Hypothalamus (tissue), 51 donors: ENCODE results near the gene GGT6.
A peak's percentile ranks its signal among the peaks of the same experiment; 100 is the strongest.

Source experiments
- DNase-seq, 51 donors: peaks; one replicate each; lab custom pipeline; 2025; lab: John Stamatoyannopoulos, UW

The GGT6 gene

DNA sequence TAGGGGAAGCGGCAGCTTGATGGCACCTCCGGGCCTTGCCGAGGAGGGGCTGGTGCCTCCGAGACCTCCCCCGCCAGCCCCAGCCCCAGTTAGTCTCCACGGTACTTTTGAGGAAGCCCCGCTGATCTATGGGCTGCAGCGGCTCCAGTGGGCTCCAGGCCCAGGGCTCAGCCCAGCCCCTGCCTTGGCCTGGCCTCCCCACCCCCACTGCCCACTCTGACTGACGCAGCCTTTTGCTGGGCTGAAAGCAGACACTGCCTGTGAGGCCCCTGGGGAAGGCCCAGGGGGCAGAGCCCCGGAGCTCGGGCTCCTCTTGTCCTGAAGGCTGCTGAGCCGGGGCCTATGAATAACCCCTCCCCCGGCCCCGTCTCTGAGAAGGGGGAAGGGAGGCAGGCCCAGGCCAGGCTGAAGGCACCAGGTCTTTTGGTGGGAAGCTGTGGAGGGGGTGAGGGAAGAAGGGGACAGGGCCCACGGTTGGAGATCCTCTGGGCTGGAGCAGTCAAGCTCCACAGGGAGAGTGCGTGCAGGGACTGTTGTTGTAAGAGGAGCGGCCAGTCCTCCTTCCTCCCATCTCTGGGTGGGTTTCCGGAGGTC is 16.4 kb upstream of the GGT6 start:
- no peak for DNase-seq

DNA sequence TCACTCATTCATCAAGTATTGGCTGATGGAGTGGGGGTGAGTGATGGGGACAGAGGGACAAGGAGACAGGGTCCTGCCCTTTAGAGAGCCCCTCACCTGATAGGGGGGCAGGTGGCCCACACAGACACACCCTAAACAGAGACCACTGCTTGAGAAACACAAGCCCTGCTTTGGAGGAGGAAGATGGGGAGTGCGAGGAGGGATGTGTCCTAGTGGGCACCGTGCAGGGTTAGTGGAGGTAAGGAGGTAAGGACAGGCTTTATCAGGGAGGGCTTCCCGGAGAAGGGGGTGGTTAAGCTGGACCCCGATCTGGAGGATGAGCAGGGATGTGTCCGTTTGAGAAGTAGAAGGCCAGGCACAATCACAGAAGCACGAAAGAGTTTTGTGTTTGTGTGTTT is 15.8 kb upstream of the GGT6 start:
- DNase-seq: no peak

DNA sequence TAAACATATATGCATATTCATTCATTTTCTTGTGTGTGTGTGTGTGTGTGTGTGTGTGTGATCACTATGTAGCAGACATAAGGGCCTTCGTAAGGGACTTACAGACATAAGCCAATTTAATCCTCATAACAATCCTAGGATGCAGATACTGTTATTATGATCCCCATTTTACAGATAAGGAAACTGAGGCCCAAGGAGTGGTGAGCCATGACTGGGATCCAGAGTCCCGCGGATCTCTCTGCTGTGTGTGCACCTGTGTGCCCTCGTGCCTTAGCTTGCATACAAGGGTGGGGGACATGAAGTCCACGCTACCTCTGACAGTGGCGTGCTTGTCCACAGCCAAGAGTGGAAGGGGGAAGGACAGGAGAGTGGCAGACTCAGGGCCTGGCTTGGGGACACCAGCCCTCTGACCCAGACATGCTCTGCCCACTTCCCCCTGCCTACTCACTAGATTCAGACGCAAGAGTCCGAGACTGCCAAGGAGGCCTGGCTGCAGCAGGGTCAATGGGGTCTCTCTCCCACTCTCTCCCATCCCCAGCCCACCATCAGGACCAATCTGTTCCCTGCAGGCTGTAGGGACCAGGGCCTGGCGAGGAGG is 14.2 kb upstream of the GGT6 start:
- DNase-seq: no peak

DNA sequence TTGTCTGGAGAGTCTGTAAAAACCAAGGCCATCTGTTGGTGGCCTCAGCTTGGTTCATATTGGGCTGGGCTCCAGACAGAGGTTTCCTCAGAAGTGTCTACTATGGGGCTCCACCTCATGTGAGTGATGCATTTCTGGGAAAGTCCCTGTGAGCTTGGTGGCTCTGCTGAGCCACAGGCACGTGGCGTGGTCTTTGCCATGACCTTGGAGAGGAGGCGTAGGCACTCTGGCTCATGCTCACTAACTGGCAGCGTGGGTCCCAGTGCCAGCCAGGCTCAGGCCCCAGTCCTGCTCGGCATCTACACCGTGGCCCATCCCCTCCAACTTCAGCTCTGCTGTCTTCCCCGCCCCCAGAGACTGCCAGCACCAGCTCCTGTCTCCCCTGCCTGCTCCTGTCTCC is 13.3 kb upstream of the GGT6 start:
- DNase-seq: no peak

DNA sequence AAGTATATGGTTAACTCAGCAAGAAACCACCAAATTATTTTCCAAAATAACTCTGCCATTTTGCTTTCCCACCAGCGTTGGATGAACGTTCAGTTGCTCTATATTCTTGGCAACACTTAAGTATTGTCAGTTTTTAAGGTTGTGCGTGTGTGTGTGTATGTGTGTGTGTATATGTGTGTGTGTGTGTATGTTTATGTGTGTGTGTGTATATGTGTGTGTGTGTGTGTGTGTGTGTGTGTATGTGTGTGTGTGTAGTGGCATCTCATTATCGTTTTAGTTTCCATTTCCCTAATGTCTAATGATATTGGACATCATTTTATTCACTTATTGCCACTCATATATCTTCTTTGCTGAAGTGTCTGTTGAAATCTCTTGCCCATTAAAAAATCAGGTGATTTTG is 12.7 kb upstream of the GGT6 start:
- no peak for DNase-seq

DNA sequence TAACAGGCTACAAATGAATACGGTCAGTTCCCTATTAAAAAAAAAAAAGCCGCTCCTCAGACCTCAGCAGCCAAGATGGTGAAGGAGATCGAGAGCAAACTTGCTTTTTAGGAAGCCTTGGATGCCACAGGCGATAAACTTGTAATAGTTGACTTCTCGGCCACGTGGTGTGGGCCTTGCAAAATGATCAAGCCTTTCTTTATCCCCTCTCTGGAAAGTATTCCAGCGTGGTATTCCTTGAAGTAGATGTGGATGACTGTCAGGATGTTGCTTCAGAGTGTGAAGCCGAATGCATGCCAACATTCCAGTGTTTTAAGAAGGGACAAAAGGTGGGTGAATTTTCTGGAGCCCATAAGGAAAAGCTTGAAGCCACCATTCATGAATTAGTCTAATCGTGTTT is 11.8 kb upstream of the GGT6 start:
- no peak for DNase-seq

DNA sequence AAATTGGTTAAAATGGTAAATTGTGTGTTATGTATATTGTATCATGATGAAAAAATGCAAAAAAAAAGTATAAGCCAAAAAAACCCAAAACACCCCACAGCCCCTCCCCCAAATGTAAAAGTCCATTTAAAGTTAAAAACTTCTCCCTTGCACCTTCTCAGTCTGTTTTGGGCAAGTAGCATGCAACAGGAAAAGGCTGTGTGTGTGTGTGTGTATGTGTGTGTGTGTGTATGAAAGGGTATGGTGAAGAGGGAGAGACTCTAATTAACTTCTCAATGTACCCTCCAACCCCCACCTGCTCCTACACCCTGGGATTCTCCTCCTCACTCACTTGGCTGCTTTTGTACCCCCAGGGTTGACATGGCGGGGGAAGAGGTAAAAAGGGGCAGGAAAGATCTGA is 9.2 kb upstream of the GGT6 start:
- no peak for DNase-seq

DNA sequence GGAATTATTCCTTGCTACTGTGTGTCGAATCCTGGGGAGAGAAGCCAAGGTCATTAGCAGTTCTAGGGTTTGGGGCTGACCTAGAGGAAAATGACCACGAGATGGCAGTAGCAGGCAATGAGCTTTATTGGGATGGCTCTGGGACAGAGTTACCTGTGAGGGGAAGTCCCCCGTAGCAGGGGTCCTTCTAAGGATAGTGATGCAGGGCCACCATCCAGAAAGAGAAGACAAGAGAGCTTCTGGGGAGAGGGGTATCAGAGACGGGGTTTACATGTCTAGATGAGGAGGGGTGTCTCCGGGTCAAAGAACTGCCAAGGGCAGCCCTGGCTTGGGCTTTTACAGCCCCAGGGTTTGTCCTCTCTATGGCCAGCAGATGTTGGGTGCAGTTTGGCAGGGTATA is 6.4 kb upstream of the GGT6 start:
- peak in 24 of 51 donors; percentile 4 to 65 (median 18) for DNase-seq

DNA sequence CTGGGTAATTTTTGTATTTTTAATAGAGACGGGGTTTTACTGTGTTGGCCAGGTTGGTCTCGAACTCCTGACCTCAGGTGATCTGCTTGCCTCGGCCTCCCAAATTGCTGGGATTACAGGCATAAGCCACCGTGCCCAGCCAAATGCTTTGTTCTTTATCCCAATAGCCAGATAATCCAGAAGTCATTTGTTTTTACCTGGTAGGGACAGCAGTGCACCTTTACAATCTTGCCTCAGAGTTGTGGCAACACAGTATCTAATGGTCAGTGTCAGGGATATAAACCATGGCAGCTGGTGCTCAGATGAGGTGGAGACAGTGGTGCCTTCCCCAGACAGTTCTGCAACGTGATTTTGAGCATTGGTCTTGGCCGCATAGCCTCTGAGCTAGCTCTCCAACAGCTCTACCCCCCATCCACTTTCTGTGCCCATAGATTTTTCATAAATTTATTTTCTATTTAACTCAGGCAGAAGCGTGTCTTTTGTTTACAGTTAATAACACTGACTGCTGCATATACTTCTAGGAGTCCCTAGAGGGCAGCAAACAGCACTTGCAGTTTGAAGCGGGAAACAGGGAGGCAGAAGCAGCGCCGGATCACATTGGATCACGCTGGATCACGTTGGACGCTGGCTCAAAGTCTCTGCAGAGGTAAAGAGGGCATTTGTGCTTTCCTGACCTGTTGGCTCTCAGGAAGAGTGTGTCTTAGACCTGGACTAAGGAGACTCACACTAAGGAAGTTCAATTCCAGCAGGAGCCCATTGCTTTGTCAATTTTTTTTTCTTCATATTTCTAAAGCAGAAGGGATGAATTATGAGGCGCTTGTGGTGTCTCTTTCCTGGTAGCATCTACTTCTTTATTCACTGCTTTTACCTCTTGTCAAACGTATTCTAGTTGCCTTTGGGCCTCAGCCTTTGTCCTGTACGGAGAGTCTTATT is 5.1 kb upstream of the GGT6 start:
- peak in 31 of 51 donors; percentile 2 to 73 (median 40) for DNase-seq

DNA sequence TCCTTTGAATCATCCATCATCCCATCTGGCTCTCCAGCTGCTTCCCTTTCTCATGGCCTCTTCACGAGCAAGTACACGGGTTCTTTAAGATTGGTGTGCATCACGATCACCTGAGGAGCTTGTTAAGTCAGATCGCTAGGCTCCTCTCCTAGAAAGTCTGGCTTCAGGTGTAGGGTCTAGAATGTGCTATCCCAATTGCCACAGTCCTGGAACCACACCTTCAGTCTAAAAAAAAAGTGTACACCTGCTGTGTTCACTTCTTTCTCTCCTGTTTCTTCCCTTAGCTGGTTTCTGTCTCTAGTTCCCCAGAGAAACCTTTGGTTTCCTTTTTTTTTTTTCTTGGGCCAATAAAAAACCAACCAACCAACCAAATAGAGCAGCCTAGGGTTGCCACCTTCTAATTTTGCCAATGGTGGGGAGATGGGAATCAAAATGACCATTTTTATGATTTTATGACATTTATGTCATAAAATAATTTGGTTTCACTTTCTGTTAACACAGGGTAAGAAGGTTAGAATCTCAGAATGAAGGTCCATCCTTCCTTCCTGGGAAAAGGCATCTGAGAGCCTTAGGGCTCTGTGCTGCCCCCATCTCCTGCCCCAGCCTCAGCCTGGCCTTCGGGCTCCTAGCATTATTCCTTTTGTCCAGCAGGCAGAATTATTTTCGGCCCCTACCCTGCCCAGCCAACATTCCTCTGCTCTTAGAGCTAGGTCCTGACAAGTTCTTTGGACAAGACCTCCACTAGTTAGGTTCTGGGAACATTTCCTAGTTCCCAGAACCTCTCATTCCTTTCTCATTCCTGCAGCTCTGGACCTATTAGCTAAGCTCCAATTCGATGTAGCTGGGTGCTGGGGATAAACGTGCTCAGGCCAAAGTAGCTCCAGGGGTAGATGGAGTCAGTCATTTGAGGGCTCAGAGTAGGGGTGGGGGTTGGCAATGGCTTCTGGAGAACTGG is 1.9 kb upstream of the GGT6 start:
- DNase-seq: no peak

DNA sequence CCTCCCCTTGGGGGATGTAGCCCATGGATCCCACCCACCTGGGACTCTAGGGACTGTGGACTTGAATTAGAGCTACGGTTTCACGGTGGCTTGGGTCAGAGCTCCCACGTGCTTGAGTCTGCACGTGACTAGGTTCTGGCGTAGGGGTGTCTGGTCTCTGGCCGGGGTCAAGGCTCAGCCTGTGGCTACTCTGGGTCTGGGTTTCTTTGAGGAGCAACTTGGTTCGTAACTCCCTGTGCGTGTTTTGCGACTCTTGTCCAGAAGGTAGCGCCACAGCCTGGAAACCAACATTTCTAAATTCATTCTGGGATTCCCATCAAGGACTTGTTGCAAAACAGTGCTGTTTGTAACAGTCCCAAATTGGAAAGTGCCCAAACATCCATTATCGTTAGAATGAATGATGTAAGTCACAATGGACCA is 470 bp upstream of the GGT6 start:
- no peak for DNase-seq

DNA sequence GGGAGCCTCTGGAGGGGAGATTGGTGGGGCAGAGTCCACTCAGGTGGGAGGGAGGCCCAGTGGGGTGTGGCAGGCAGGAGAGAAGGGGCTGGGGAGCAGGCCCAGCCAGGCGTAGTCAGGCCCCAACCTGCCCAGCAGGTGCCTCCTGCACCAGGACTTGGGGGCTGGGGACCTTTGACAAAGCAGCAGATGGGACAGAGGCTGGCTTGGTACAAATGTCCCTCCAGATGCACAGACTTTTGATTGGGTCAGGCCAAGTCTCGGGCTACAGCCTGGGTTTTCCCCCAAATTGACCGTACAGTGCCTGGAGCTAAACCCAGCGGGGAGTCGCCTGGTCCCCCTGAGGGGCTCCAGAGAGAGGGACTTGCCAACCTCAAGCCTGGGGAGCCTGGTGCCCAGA is 411 bp downstream of the GGT6 start:
- DNase-seq: no peak

DNA sequence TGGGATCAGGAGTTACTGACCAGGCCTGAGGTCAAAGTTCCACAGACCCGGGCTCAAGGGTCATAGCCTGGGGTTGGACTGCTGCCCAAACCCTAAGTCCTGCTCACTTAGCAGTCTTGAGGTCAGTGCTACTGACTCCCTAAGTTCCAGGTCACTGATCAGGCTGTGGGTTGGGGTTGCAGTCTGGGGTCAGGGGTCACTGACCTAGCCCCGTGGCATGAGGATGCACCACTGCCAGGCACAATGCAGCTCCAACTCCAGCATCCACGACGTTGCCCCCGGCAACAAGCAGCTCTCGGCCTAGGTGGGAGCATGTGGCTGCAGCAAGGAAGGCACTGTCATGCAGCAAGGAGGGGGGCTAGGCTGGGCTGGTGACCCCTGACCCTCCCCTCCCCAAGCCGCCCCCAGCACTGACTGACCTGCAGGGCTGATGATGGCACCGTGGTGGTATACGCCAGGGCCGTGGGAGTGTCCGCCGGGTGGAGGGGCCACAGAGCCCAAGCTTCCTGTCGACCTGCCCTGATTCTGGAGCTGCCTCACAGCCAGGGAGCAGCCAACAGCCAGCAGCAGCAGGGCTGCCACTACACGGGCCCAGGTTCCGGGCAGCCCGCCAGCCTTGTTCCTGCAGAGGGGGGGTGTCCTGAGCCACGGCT is 1.1 kb downstream of the GGT6 start:
- DNase-seq: no peak

DNA sequence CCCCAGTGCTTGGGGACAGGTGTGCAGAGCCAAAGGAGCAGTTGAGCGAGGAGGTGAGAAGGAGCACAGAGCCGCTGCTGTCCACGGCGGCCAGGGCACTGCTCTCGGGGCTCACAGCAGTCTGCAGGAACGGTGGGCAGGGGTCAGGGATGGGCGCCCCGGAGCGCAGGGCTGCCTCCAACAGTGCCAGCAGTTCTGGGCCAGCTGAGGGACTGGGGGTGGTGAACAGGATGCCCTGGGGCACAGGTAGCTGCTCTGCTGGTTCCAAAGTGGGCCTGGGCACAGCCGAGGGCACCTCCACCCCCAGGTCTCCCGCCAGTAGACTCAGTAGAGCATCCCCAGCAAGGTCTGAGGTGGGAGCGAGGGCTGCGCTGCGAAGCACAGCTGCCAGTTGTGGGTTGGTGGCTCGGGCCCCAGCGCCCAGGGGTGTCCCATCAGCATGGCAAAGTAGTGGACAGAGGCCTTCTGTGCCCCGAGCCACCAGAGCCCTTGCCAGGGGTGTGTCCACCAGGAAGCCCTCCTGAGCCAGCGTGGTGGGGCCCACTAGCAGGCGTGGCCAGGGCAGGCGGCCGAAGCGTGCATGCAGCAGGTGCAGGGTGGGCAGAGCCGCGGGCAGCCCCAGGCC is 1.9 kb downstream of the GGT6 start:
- no peak for DNase-seq

DNA sequence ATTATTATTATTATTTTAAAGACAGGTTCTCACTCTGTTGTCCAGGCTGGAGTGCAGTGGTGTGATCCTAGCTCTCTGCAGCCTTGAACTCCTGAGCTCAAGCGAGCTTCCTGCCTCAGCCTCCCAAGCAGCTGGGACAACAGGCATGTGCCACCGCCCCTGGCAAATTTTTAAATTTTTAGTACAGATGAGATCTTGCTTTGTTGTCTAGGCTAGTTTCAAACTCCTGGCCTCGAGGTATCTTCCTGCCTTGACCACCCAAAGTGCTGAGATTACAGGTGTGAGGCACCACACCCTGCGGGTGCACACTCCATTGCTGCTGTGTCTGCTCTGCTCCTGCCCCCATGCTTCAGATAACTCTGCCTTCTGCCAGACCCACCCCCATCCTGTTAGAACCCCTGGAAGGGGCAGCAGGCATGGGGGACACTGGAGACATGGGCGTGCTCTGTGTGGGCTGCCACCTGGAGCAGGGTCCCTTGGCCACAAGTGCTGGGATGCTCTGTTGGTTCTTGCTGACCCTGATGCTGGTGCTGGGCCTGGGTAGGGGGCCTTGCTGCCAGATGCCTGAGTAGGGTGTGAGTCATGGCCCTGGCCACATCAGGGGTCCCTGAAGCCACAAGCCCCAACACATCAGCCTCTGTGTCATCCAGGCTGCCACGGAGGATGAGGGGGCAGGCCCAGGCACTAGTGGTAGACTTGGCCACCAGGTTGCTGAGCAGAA is 2.6 kb downstream of the GGT6 start:
- DNase-seq: no peak

DNA sequence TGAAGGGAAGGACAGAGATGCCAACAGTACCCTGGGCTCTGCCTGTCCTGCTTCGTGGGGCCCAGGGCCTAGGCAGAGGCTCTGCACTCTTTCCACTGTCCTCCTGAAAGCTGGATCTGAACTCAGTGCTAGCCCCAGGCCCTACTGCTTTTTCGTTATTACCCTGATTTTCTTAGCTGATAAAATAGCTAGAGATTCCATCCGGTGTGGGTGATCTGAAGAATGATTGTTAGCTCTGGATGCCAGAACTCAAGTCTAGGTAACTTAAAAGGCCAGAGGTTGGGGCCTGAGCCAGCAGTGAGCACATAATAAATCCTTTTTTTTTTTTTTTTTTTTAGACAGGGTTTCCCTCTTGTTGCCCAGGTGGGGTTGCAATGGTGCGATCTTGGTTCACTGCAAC is 3.4 kb downstream of the GGT6 start:
- DNase-seq: no peak

DNA sequence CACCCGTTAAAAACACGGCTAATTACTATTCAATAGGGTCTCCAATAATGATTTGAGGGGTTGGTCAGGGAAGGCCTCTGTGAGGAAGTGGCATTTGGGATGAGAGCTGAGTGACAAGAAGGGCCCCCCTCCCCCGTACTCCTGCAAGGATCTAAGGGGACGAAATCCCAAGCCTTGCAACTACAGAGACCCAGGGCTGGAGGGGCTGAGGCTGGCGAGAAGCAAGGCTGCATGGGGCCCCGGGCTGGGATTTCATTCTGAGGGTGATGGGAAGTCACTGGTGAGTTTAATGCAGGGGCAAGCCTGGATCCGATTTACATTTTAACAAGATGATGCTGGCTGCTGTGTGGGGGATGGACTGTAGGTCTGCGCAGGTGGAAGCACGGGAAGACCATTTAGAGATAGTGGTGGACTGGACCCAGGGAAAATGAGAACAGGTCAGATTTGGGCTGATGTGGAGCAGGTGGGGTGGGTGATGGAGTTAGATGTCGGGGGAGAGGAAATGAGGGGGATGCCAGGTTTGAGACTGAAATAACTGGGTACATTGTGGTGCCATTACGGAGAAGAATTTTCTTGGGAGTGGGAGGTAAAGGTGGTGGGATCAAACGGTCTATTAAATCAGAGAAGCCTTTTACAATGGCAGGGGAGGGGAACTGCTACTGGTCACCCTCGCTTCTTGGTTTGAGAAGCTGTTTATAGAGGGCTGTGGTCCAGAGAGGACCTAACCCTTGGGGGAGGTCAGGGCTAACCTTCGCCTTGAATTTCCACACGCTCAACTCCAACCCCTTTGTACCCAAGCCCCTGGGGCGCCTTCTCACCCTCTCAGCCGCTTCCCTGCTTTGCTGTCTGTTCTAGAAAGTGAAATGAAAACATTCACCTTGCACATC is 4.3 kb downstream of the GGT6 start:
- DNase-seq: no peak
